Skin epidermis (tissue), 12 donors: ENCODE data around the gene SPAM1.
"Not testable (repeated sequence)": the region's sequence is repeated elsewhere in the genome, so short reads cannot be mapped to it uniquely, and the experiment has no call there.

ENCODE experiments used
- H3K27ac ChIP-seq, 21 experiments: fragments of 200-600 bp; sonication (generic) in 11 of 21; one replicate each; pipeline ENCODE4 v1.5.0; 2020; ENCODE audit warnings: mild to moderate bottlenecking in 3 of 21, inconsistent platforms in 2 of 21, moderate library complexity in 2 of 21
- H3K4me3 ChIP-seq, 7 experiments: fragments of 200-600 bp; sonication (generic) in 2 of 7; one replicate each; pipeline ENCODE4 v1.5.0; 2020; ENCODE audit warnings: inconsistent platforms in 2 of 7, mild to moderate bottlenecking in 2 of 7, moderate library complexity in 1 of 7

The SPAM1 gene

DNA sequence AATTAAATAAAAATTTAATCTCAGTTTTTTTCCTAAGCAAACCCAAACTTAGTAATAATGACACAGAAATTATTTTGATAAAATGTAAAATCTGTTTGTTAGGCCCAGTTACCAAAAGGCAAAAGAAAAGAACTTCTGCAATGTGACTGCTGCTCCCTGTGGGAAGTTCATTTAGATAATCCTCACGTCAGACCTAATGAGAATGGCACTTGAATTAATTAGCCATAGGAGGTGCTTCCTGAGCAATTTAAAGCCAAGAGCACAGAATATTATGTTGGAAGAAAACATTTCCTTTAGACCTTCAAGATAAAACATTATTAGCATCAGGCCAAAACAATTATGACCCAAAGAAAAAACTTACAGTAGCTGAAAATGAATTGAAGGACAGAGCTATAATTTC lies 19.4 kb downstream of the SPAM1 start:
- Histone ChIP-seq H3K27ac (no peak overlapping the region), H3K4me3 (no peak overlapping the region)

DNA sequence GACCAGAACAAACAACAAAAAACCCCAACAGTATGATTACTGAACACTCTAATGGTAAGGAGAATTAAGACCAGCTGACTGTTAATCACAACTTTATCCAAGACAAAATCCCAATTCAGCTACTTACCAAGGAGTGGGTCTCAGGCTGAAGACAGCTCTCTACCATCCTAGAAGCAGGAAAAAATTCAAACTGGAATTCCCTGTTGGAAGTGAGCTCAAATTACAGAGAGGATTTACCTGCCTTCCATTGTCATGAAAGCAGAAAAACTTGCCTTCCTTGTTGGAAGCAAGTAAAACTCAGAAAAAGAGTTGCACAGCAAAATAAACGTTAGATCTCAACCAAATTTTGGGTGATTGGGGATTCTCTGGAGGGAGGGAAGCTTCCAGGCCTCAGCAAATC lies 20.9 kb downstream of the SPAM1 start:
- Histone ChIP-seq H3K27ac (no peak overlapping the region), H3K4me3 (no peak overlapping the region)

DNA sequence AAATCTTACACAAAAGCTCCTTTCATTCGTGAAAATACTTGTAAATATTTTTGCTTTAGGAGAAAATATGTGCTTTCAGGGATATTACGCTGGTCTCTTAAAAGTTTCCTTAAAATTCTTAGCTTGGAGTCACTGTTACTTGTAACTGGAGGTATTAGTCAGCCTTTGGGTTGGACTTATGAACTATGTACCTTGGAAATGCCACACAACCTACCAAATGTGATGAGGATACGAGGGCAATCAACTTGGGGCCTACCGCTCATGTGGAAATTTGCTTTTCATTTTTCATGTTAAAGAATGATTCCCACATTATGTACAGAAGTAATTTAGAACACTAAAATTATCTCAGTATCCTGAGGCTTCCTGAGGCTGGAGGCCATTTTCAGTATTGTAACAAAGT lies 23.1 kb downstream of the SPAM1 start:
- no peak overlapping the region for H3K4me3 ChIP-seq
- H3K27ac ChIP-seq, result no peak overlapping the region

DNA sequence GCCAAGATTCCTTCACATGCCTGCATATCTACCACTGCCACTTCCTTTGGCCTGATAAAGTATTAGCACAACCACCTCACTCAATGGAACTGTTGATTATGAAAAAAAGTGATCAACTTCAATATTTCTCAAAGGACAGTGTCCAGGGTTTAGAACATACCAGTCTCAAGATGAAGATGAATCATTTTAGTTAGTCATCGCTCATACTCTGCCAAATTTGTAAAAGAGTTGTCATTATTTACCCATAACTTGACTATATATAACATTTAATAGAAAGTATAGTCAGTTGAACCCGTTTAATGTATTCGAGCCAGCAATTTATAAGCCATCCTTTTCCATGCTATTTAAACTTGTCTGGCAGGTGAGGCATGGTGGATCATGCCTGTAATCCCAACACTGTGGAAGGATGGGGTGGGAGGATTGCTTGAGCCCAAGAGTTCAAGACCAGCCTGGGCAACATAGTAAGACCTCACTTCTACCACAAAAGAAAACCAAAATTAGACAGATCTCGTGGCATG lies 33.2 kb downstream of the SPAM1 start:
- Histone ChIP-seq H3K27ac (no peak overlapping the region), H3K4me3 (no peak overlapping the region)

DNA sequence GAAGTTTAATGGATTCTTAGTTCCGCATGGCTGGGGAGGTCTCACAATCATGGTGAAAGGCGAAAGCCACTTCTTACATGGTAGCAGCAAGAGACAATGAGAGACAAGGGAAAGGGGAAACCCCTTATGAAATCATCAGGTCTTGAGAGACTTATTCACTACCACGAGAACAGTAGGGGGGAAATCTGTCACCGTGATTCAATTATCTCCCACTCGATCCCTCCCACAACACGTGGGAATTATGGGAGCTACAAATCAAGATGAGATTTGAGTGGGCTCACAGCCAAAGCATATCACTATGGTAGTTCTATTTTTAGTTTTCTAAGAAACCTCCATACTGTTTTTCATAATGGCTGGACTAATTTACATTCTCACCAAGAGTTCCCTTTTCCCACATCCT lies 36.7 kb downstream of the SPAM1 start:
- H3K4me3 ChIP-seq, result no peak overlapping the region

DNA sequence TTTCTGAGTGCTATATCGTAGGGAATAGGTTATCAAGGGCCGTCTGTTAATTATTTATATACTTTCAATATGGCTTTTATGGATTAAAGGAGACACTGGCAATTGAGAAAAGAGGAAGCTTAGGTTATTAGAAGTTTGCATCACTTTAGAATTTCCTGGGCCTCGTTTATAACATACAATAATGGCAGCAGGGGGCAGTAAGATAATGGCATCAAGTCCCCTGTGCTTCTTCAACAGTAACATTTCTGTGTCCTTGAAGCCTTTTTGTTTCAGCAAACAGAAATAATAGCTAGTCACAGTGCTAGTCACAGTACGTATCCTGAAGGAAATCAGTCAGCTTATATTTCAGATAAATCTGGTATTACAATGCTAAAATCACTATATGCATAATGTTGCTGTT lies 41.9 kb downstream of the SPAM1 start:
- no peak overlapping the region for H3K27ac ChIP-seq
- no peak overlapping the region for H3K4me3 ChIP-seq

More for the DNA sequence above, 36.7 kb downstream of the SPAM1 start:
- no peak overlapping the region for H3K27ac ChIP-seq

DNA sequence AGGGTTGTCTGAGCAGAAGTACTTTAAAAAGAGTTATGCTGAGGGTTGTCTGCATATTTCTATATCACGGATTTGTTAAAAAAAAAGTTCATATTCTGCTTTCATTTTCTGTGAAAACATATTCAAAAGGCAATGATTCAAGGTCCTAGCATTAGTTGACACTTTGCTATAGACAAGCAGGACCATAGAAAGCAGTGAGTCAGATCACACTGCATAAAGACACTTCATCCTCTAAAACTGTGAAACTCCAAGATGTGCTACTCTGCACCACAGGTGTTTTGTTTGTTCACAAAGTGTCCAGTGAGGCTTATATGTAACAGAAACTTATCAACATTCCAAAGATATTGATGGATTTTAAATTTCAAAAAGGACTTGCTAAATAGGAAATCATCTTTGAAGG lies 47.0 kb downstream of the SPAM1 start:
- Histone ChIP-seq H3K4me3 (no peak overlapping the region), H3K27ac (no peak overlapping the region)

DNA sequence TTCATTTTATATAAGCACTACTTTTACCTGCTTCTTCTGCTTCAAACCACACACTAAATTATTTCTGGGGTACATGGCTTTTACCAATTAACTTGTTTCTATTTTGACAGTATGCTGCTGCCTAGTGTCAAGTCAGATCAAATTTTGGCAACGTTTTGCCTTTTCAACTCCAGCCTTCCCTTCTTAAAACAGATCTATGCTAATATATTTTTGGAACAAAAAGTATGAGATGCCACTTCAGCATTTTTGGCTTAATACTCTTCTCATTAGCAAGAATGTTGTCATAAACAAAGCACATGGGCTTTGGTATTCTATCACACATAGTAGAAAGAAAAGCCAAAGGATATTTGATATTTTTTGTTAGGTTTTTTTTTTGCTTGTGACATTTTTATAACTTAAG lies 47.8 kb downstream of the SPAM1 start:
- Histone ChIP-seq H3K4me3 (no peak overlapping the region), H3K27ac (no peak overlapping the region)

DNA sequence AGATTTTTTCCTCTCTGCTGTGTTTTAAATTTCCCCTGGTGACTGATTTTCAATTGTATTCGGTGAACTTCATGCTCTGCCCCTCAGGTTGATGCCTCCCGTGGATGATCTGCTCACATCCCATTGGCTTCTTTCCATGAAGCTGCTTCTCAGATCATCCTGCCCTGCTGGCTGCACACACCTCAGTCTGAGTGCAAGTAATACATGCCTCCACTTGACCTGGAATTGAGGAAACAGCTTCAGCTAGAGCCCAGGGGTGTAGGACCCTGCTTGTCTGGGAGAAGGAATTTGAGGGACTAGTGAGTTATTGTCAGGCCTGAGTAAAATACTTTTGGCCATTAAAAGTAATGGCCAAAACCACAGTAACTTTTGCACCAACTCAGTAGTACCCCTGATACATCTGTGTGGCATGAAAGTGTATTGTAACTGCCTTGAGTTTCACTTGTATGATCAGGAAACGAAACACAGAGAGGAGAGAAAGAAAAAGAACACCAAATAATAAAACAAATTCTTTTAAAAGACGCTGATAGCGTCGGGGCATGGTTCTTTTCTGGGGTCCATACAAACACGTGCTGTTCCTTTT lies 49.4 kb downstream of the SPAM1 start:
- H3K4me3 ChIP-seq, result no peak overlapping the region
- no peak overlapping the region for H3K27ac ChIP-seq

DNA sequence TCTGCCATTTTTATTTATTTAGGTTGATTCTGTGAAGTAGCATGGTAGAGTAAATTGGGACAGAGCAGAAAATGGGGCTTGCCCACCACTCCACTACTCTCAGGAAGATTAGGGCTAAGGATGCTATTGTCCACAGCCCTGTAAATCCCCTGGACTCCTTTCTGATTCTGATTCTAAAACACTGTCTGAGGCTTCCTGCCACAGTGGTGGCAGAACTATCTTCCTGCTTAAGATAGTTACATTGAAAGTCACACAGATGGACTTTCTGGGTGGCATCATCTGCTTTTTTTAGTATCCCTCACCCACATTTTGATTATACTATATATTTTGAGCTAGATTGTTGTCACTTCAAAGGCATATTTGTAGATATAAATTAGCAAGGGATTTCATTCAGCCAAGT lies 50.0 kb downstream of the SPAM1 start:
- Histone ChIP-seq H3K4me3 (no peak overlapping the region), H3K27ac (no peak overlapping the region)

DNA sequence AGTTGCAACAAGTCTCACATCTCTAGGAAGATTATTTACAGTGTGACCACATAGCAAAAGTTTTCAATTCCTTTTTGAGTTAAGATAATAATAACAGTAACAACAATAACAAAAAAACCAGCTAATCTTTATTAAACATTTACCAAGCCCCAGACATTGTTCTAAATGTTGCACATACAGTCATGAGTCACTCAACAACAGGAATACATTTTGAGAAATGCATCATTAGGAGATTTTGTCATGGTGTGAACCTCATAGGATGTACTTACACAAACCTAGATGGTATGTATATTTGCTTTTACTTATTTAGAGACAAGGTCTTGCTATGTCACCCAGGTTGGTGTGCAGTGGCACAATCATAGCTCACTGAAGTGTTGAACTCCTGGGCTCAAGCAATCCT lies 52.0 kb downstream of the SPAM1 start:
- H3K4me3 ChIP-seq, result no peak overlapping the region
- H3K27ac ChIP-seq, result no peak overlapping the region

DNA sequence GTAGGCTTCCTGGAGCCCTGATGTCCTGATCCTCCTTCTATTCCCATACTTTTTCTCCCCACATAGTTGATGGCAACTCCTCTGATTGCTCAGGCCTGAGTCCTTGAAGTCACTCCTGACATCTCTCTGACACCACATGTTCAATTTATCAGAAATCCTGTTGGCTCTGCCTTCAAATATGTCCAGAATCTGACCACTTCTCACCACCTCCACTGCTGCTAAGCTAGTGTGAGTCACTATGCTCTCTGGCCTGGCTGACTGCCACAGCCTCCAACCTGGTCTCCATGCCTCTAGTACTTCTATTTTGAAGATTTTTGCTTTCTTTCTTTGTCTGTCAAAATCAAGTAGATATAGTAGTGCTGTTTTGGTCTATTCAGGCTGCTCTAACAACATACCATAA lies 54.8 kb downstream of the SPAM1 start:
- Histone ChIP-seq H3K27ac (no peak overlapping the region), H3K4me3 (no peak overlapping the region)

DNA sequence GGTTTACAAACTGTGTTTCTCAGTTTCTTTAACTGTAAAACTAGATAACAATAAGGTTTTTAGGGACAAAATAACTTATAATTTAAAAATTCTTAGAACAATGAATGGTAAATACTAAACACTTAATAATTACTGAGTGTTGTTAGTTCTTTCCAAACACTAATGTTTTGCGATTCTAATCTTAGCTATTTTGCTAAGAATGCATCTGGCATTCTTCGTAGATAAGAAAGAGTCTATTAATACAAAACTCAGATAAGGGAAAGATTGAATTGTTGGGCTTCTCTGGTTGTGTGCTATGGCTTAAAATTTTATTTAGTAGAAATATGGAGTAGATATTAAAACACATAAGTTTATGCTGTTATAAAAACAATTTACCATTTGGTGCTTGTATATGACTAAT lies 62.4 kb downstream of the SPAM1 start:
- Histone ChIP-seq H3K4me3 (no peak overlapping the region), H3K27ac (no peak overlapping the region)

DNA sequence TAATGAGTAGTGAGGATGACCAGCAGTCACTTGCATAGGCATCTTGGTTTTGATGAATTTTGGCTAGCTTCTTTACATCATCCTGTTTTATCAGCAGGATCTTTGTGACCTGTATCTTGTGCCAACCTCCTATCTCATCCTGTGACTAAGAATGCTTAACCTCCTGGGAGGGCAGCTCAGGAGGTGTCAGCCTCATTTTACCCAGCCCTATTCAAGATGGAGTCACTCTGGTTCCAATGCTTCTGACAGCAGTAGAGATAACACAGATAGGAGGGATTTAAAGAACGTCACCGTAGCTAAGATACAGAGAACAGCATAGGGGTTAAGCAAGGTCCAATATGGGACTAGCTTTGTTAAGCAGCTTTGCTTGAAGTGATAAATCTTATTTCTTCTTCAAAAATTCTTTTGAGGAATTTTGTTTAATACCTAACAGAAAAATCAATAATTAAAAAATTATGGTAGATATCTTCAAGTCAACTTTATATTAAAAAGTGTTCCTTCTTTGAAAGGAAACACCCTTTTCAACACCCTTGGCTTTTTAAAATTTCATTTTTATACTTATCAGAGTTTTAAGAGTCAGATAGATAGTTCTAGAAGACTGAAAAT lies 68.0 kb downstream of the SPAM1 start:
- no peak overlapping the region for H3K27ac ChIP-seq
- no peak overlapping the region for H3K4me3 ChIP-seq

DNA sequence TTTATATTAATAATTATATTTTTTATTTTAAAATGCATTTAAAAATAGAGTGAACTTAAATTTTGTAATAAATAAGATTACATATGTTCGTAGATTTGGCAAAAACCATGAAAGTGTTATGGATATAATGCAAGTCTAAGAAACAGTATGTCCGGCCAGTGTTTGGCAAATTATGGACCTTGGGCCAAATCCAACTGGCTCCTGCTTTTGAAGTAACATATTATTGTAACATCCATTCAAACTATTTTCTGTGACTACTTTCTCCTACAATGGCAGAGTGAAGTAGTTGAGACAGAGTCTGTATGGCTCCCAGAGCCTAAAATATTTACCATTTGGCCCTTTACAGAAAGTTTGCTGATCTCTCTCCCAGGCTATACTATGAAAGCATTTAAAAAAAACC lies 69.0 kb downstream of the SPAM1 start:
- H3K4me3 ChIP-seq, result no peak overlapping the region

DNA sequence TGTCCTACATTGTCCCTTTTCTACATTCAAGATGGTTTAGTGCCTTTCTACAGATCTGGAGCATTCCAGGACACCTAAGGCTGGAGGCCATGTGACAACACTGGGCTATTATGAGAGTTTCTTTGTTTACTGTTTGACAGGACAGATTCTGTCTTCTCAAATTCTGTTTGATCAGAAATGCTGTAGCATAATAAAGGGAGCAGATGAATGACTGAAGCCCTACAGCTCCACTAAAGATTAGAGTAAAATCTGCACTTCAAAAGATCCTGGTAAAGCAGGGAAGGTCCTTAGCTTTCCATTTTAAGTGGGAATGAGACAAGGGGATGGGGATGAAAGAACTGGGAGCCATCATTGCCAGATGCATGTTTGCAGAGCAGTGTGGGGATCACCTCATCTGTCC lies 69.4 kb downstream of the SPAM1 start:
- Histone ChIP-seq H3K4me3 (no peak overlapping the region), H3K27ac (no peak overlapping the region)

More for the DNA sequence above, 69.0 kb downstream of the SPAM1 start:
- H3K27ac ChIP-seq, result no peak overlapping the region

DNA sequence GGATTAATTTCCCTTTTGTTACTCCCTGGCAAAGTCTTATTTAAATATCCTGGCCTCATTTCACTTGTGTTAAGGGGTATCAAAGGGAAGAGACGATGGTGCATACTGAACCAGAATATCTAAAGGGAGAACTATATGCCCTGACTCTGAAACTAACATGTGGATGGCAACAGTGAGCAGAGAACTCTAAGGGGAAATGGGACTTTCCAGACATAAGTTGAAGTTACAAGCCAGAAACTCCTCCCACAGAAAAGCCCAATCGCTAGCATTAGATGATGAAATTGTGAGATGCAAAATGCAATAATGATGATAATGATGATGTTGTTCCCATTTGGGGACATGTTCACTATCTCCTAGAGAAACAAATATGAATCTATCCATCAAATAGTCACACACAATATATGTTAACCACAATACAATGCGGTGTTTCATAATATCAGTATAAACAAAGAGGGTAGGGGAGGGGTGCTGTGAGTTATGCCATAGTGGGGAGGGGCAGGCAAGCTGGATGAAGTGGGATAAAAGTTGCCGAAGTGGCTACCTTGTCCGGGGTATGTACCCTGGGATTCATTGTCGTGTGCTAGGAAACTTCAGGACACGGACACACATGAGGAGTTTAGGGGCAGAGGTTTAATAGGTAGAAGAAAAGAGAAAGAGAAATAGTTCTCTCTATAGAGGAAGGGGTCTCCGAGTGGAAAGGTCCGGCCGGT lies 70.7 kb downstream of the SPAM1 start:
- Histone ChIP-seq H3K27ac (no peak overlapping the region), H3K4me3 (no peak overlapping the region)

DNA sequence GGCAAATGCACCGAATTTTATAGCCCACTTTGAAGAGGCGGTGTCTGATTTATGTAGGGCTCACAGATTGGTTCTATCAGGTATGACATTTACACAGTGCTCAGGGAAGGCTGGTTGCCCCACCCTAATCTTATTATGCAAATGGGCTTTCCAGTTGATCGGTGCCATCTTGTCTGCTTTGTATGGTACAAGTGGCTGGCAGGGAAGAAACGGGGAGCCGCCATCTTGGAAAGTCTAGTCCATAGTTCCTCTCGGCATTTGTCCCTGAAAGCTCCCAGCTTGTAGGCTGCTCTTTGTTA lies 71.2 kb downstream of the SPAM1 start:
- Histone ChIP-seq H3K27ac (no peak overlapping the region), H3K4me3 (no peak overlapping the region)

DNA sequence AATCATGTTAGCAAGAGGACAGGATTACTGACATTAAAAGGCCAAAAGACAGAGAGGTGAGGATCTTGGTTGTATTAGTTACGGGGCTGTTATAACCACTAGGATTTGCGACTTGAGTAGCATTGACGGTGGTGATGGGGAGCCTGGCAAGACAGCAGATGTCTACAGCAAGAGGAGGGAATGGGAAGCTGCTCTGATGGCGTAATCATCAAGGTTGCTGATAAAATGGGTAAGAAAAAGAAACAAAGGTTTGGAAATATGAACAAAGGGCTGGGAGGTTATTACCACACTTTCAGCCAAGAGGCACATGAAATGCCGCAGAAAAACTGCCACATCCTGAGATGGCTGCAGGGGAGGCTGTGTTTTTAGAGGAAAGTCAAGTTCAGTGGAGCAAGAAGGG lies 73.9 kb downstream of the SPAM1 start:
- Histone ChIP-seq H3K27ac (no peak overlapping the region), H3K4me3 (no peak overlapping the region)

DNA sequence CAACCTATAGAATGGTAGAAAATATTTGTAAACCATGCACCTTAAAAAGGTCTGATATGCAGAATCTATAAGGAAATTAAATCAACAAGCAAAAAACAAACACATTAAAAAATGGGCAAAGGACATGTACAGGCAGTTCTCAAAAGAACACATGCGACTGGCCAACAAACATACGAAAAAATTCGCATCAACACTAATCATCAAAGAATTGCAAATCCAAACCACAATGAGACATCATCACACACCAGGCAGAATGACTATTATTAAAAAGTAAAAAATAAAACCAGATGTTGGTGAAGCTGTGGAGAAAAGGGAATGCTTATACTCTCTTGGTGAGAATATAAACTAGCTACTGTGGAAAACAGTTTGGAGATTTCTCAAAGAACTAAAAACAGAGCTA lies 74.7 kb downstream of the SPAM1 start:
- Histone ChIP-seq H3K4me3 (no peak overlapping the region), H3K27ac (no peak overlapping the region)

DNA sequence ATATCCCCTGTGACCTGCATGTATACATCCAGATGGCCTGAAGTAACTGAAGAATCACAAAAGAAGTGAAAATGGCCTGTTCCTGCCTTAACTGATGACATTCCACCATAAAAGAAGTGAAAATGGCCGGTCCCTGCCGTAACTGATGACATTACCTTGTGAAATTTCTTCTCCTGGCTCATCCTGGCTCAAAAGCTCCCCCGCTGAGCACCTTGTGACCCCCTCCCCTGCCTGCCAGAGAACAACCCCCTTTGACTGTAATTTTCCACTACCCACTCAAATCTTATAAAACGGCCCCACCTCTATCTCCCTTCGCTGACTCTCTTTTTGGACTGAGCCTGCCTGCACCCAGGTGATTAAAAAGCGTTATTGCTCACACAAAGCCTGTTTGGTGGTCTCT lies 83.3 kb downstream of the SPAM1 start:
- not testable (repeated sequence) for H3K27ac ChIP-seq, H3K4me3 ChIP-seq

DNA sequence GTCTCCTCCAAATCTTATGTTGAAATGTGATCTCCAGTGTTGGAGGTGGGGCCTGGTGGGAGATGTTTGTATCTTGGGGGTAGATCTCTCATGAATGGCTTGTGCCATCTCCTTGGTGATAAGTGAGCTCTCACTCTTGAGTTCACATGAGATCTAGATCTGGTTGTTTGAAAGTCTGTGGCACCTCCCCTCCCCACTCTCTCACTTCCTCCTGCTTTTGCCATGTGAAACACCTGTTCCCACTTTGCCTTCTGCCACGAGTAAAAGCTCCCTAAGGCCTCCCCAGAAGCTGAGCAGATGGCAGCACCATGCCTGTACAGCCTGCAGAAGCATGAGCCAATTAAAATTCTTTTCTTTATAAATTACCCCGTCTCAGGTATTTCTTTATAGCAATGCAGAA lies 84.3 kb downstream of the SPAM1 start:
- Histone ChIP-seq H3K27ac (no peak overlapping the region), H3K4me3 (no peak overlapping the region)
